Measurements from ENCODE around the gene LYPD1. TPM values are rescaled to one million over a fixed set of nuclear protein-coding genes. Genes with fewer than 3 reads are reported as not detected.

LYPD1 gene
- polyA plus RNA-seq, 2 of the 4 experiments (the other 2 are of a cell fraction), result 3.6 to 12.0 TPM

DNA sequence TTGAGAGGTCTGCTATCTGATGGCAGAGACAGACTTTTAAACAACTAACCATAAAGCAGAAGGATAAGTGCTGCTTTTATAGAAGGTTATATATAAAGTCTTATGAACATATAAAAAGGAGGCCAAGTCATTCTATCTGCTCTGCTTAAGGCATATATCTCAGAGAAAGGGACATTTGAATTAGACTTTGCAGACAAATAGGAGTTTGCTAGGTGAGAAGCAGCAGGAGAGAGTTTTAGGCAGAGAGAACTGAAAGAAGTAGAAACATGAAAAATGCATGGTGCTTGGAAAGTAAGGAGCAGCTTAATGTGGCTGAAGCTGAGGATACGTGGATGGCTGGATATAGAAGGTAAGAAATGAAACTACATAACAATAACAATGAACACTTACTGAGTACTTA, 65.4 kb downstream of the LYPD1 start:
- no peaks in the 10 kb centered on the region for H3K4me1 ChIP-seq
- 88% methylated on average over 1 of the region's 1 CpG for WGBS (ENCODE audit: missing lambda C conversion rate)
- TF ChIP-seq SMC3 (IDR thresholded peaks at IDR 0.05) (no peak), JUN (IDR thresholded peaks at IDR 0.05) (no peak), ZSCAN20 (CRISPR knock-in tag; IDR thresholded peaks at IDR 0.05) (no peak), KDM5A (IDR thresholded peaks at IDR 0.05) (no peak), ZC3H11A (IDR thresholded peaks at IDR 0.05) (no peak), CHD4 (IDR thresholded peaks at IDR 0.05; ENCODE audit: borderline replicate concordance) (no peak), TFCP2L1 (CRISPR knock-in tag; IDR thresholded peaks at IDR 0.05) (no peak), REST (IDR thresholded peaks at IDR 0.05) (no peak), FOSL2 (IDR thresholded peaks at IDR 0.05) (no peak), FOSL2 (CRISPR knock-in tag; IDR thresholded peaks at IDR 0.05) (no peak), HOXB13 (CRISPR knock-in tag; IDR thresholded peaks at IDR 0.05; ENCODE audit: low read depth) (no peak), ZFP36 (IDR thresholded peaks at IDR 0.05; ENCODE audit: borderline replicate concordance, partially characterized antibody) (no peak), MYC (IDR thresholded peaks at IDR 0.05; ENCODE audit: borderline replicate concordance, low read length) (no peak), HOXA7 (CRISPR knock-in tag; IDR thresholded peaks at IDR 0.05) (no peak)
- TF ChIP-seq, protein P1, sequence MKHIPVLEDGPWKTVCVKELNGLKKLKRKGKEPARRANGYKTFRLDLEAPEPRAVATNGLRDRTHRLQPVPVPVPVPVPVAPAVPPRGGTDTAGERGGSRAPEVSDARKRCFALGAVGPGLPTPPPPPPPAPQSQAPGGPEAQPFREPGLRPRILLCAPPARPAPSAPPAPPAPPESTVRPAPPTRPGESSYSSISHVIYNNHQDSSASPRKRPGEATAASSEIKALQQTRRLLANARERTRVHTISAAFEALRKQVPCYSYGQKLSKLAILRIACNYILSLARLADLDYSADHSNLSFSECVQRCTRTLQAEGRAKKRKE (CRISPR knock-in tag; IDR thresholded peaks at IDR 0.05; ENCODE audit: low read depth), result no peak
- H3K4me3 ChIP-seq, result no peak overlapping the region
- no peak overlapping the region for H3K27ac ChIP-seq
- DNase-seq (ENCODE audit: low read depth in 1 of 2, low spot score in 1 of 2) (no peak), ATAC-seq (no peak), FAIRE-seq (no peak)
- CTCF ChIA-PET, result no interaction called here
- H3K9me3 ChIP-seq, result no peaks in the 10 kb centered on the region
- H3K4me2 ChIP-seq, result no peak overlapping the region
- POLR2A ChIA-PET, result no interaction called here

DNA sequence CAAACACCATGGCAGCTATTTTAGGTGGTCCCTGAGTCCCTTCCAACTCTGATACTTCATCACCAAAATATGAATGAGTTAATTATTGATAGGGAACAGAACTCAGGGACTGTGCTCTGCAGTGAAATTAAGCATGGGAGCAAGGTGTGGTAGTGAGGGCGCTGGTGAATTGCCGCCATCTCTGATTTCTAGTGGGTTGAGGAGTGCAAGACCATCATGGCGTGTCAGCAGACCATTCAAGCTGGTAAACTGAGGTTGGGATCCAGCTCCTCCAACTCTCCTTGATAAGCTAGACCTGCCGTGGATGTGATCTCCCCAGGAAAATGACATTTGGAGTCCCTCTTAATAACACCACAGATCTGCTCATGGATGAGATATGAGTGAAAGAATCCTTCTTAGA, 70.4 kb downstream of the LYPD1 start:
- no peak for ATAC-seq
- Histone ChIP-seq H3K4me2 (no peak overlapping the region), H3K9me3 (no peaks in the 10 kb centered on the region), H3K4me1 (no peaks in the 10 kb centered on the region), H3K27ac (no peak overlapping the region), H3K4me3 (no peak overlapping the region)
- TF ChIP-seq HMGXB4 (CRISPR knock-in tag; IDR thresholded peaks at IDR 0.05; ENCODE audit: borderline replicate concordance) (no peak), HES2 (IDR thresholded peaks at IDR 0.05) (no peak), ZC3H11A (IDR thresholded peaks at IDR 0.05) (no peak), KDM1A (IDR thresholded peaks at IDR 0.05; ENCODE audit: low read depth) (no peak), CBX2 (IDR thresholded peaks at IDR 0.05; ENCODE audit: borderline replicate concordance, low read depth) (no peak), HOXB5 (CRISPR knock-in tag; IDR thresholded peaks at IDR 0.05) (no peak), REST (IDR thresholded peaks at IDR 0.05) (no peak), CHD2 (IDR thresholded peaks at IDR 0.05; ENCODE audit: low read length, partially characterized antibody) (no peak), NPAS2 (CRISPR knock-in tag; IDR thresholded peaks at IDR 0.05; ENCODE audit: borderline replicate concordance) (no peak), RARB (CRISPR knock-in tag; IDR thresholded peaks at IDR 0.05) (no peak), HOXA7 (CRISPR knock-in tag; IDR thresholded peaks at IDR 0.05) (no peak), CBX8 (IDR thresholded peaks at IDR 0.05) (no peak), FOSL2 (IDR thresholded peaks at IDR 0.05) (no peak), FOSL2 (CRISPR knock-in tag; IDR thresholded peaks at IDR 0.05) (no peak), HDAC2 (IDR thresholded peaks at IDR 0.05) (no peak)
- TF ChIP-seq, protein P2, sequence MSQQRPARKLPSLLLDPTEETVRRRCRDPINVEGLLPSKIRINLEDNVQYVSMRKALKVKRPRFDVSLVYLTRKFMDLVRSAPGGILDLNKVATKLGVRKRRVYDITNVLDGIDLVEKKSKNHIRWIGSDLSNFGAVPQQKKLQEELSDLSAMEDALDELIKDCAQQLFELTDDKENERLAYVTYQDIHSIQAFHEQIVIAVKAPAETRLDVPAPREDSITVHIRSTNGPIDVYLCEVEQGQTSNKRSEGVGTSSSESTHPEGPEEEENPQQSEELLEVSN (IDR thresholded peaks at IDR 0.05; ENCODE audit: borderline replicate concordance, low read depth), result no peak
- TF ChIP-seq, protein P1 (CRISPR knock-in tag; IDR thresholded peaks at IDR 0.05; ENCODE audit: low read depth), result no peak
- WGBS (ENCODE audit: missing lambda C conversion rate), result 96% methylated on average over 4 of the region's 4 CpGs
- CTCF ChIA-PET, result interaction anchor here (1.7 kb wide), 1 partner anchor 27 kb away, joined by 4 read pairs; no protein-coding TSS in a partner anchor
- no peak for DNase-seq (ENCODE audit: low read depth in 1 of 2, low spot score in 1 of 2)
- POLR2A ChIA-PET, result no interaction called here
- FAIRE-seq, result no peak

All from A549 (cell line).